ENCODE data around the gene CASP7. TPM values are rescaled to one million over a fixed set of nuclear protein-coding genes. Genes with fewer than 3 reads are reported as not detected.

Gene CASP7
- polyA plus RNA-seq, 3 donors, result 9.9 to 26.1 (median 16.0) TPM

- peaks cover 0 to 3% (median 1%) of the 10 kb centered on the region in 3 donors for H3K27me3 Mint-ChIP-seq (ENCODE audit: low read depth in 3 of 3)
- no peak overlapping the region for H3K4me3 Mint-ChIP-seq
- H3K36me3 Mint-ChIP-seq, result peaks cover 29 to 35% of the 10 kb centered on the region in 2 donors
- H3K4me2 ChIP-seq (replicated peaks; ENCODE audit: extremely low read depth, low read length, poor library complexity, severe bottlenecking), result no peak overlapping the region
- H3K27ac ChIP-seq (ENCODE audit: low read depth in 1 of 2, low read length in 2 of 2), result no peak overlapping the region
- H3K4me3 ChIP-seq (replicated peaks in 1 of 3; ENCODE audit: low read depth in 2 of 3, low read length in 3 of 3), result no peak overlapping the region
- H3K27me3 ChIP-seq (ENCODE audit: control insufficient read depth in 2 of 2, insufficient read depth in 2 of 2, low read length in 2 of 2), result no peaks in the 10 kb centered on the region
- no peak overlapping the region for H3K9ac ChIP-seq (ENCODE audit: insufficient read depth, low read length, poor library complexity, severe bottlenecking)
- peaks cover 30 to 63% (median 45%) of the 10 kb centered on the region in 7 donors for H3K9me3 Mint-ChIP-seq
- peaks cover 27% of the 10 kb centered on the region for H3K79me2 ChIP-seq (ENCODE audit: insufficient read depth, low read length)
- no peaks in the 10 kb centered on the region for H4K20me1 ChIP-seq (ENCODE audit: insufficient read depth, low read length)
- peaks cover 3% of the 10 kb centered on the region for H3K4me1 Mint-ChIP-seq
- DNase-seq, result no peak
- H3K9me3 ChIP-seq (replicated peaks in 1 of 2; ENCODE audit: control insufficient read depth in 1 of 2, insufficient read depth in 1 of 2, low read length in 2 of 2), result peaks cover 29 to 36% of the 10 kb centered on the region in 2 donors
- WGBS (ENCODE audit: insufficient coverage), result no CpG with 5 or more reads among the region's 1 CpG
- TF ChIP-seq CTCF (IDR thresholded peaks at IDR 0.05), result no peak
- H3K4me1 ChIP-seq (ENCODE audit: control insufficient read depth in 1 of 2, insufficient read depth in 2 of 2, low read length in 2 of 2), result no peaks in the 10 kb centered on the region
- no peak overlapping the region for H3K27ac Mint-ChIP-seq
- no peak overlapping the region for H2AFZ ChIP-seq (ENCODE audit: insufficient read depth, low read depth, low read length, poor library complexity, severe bottlenecking)
- intact Hi-C loops (cut with micrococcal nuclease), result no loop called here
- H3K36me3 ChIP-seq (replicated peaks in 1 of 2; ENCODE audit: control insufficient read depth in 1 of 2, insufficient read depth in 2 of 2, low read length in 2 of 2), result peaks cover 10 to 26% of the 10 kb centered on the region in 2 donors
Measured at GRCh38 chr10:113689057-113689456, 9.3 kb downstream of the CASP7 start.

- no peak for DNase-seq
- no peak overlapping the region for H3K27ac Mint-ChIP-seq
- H3K9me3 ChIP-seq (replicated peaks in 1 of 2; ENCODE audit: control insufficient read depth in 1 of 2, insufficient read depth in 1 of 2, low read length in 2 of 2), result peaks cover 34 to 39% of the 10 kb centered on the region in 2 donors
- intact Hi-C loops (cut with micrococcal nuclease), result no loop called here
- no peak overlapping the region for H3K4me3 ChIP-seq (replicated peaks in 1 of 3; ENCODE audit: low read depth in 2 of 3, low read length in 3 of 3)
- no peak overlapping the region for H3K4me3 Mint-ChIP-seq
- no peak overlapping the region for H3K27ac ChIP-seq (ENCODE audit: low read depth in 1 of 2, low read length in 2 of 2)
- peaks cover 0 to 3% (median 1%) of the 10 kb centered on the region in 3 donors for H3K27me3 Mint-ChIP-seq (ENCODE audit: low read depth in 3 of 3)
- no peak overlapping the region for H3K4me2 ChIP-seq (replicated peaks; ENCODE audit: extremely low read depth, low read length, poor library complexity, severe bottlenecking)
- H3K4me1 ChIP-seq (ENCODE audit: control insufficient read depth in 1 of 2, insufficient read depth in 2 of 2, low read length in 2 of 2), result no peaks in the 10 kb centered on the region
- H3K9me3 Mint-ChIP-seq, result peaks cover 33 to 67% (median 49%) of the 10 kb centered on the region in 7 donors
- no peaks in the 10 kb centered on the region for H3K27me3 ChIP-seq (ENCODE audit: control insufficient read depth in 2 of 2, insufficient read depth in 2 of 2, low read length in 2 of 2)
- no peak overlapping the region for H2AFZ ChIP-seq (ENCODE audit: insufficient read depth, low read depth, low read length, poor library complexity, severe bottlenecking)
- WGBS (ENCODE audit: insufficient coverage), result no CpG with 5 or more reads among the region's 3 CpGs
- peaks cover 10 to 26% of the 10 kb centered on the region in 2 donors for H3K36me3 ChIP-seq (replicated peaks in 1 of 2; ENCODE audit: control insufficient read depth in 1 of 2, insufficient read depth in 2 of 2, low read length in 2 of 2)
- H4K20me1 ChIP-seq (ENCODE audit: insufficient read depth, low read length), result no peaks in the 10 kb centered on the region
- H3K36me3 Mint-ChIP-seq, result peaks cover 33 to 34% of the 10 kb centered on the region in 2 donors
- peaks cover 26% of the 10 kb centered on the region for H3K79me2 ChIP-seq (ENCODE audit: insufficient read depth, low read length)
- H3K4me1 Mint-ChIP-seq, result peaks cover 3% of the 10 kb centered on the region
- no peak overlapping the region for H3K9ac ChIP-seq (ENCODE audit: insufficient read depth, low read length, poor library complexity, severe bottlenecking)
- TF ChIP-seq CTCF (IDR thresholded peaks at IDR 0.05), result no peak
Measured at GRCh38 chr10:113689574-113689973, 9.9 kb downstream of the CASP7 start.

Measured in CD14-positive monocyte (primary cell).